GM23248 (cell line): ENCODE results near the gene PRRT4.

ENCODE experiments used
- EZH2 ChIP-seq: fragments of 200-600 bp; sonication (generic); IDR thresholded peaks from 2 replicates; pipeline ENCODE4 v1.6.1; 2018; ENCODE audit warnings: antibody characterized with exemption, mild to moderate bottlenecking; ENCODE audit not compliant: insufficient read depth, poor library complexity, severe bottlenecking
- EZH2phosphoT487 ChIP-seq: fragments of 200-600 bp; sonication (generic); IDR thresholded peaks from 2 replicates; pipeline ENCODE4 v1.6.1; 2018; ENCODE audit warnings: antibody characterized with exemption, moderate library complexity, mild to moderate bottlenecking, low read depth; ENCODE audit not compliant: insufficient read depth

DNA sequence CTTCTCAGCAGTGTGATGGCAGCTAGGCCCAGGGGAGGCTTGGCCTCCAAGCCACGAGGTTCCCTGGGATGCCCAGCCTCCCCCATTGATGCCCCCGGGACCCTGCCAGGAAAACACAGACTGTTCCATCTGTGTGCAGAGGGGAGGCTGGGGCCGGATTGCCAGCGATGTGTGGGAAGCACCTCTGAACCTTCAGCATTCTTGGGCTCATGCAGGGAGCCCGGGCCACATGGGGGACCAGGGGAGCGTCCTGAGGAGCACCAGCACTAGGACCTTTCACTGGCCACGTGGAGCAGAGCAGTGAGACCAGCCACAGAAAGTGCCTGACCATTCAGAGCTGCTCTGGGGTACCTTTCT lies 45.7 kb upstream of the PRRT4 start:
- no peak for TF ChIP-seq EZH2phosphoT487
- TF ChIP-seq EZH2 = no peak
